Measurements from ENCODE around the gene ZNF654.

- TF ChIP-seq REST (IDR thresholded peaks at IDR 0.05; ENCODE audit: borderline replicate concordance) (no peak), EZH2 (IDR thresholded peaks at IDR 0.05; ENCODE audit: borderline replicate concordance, insufficient read depth, low read length, poor library complexity, severe bottlenecking) (no peak), CTCF (IDR thresholded peaks at IDR 0.05; ENCODE audit: poor library complexity, severe bottlenecking) (no peak), EP300 (conservative IDR thresholded peaks at IDR 0.05; ENCODE audit: poor library complexity, severe bottlenecking) (no peak), POLR2AphosphoS5 (IDR thresholded peaks at IDR 0.05) (no peak), RAD21 (conservative IDR thresholded peaks at IDR 0.05) (no peak), MXI1 (conservative IDR thresholded peaks at IDR 0.05; ENCODE audit: poor library complexity, severe bottlenecking) (no peak)
These were observed 25.0 kb downstream of the ZNF654 start for GRCh38 chr3:88084097-88084501.
